GM10266 (cell line): ENCODE data around the gene RPL13A.

Experiments
- DNase-seq: peaks from one replicate; pipeline ENCODE4 v3.0.0; 2012; ENCODE audit errors: extremely low spot score
- CTCF ChIP-seq: IDR thresholded peaks from 2 replicates; pipeline ENCODE4 v1.5.1; 2012; ENCODE audit warnings: mild to moderate bottlenecking, low read depth; ENCODE audit not compliant: control insufficient read depth, insufficient read depth; ENCODE audit errors: missing control alignments

The RPL13A gene

GRCh38 chr19:49487277-49488045 is at the start of gene RPL13A:
Gene RPL13A, plus strand, starts transcription at chr19:49487608. Its CDS starts 22 bp downstream, at chr19:49487630.
- peak; percentile 96 for DNase-seq
- no peak for TF ChIP-seq CTCF

GRCh38 chr19:49438261-49438660 is 49.1 kb upstream of the RPL13A start:
- TF ChIP-seq CTCF, result no peak
- no peak for DNase-seq

- no peak for DNase-seq
- TF ChIP-seq CTCF, result no peak
Measured at GRCh38 chr19:49439836-49440235, 47.6 kb upstream of the RPL13A start.

- no peak for DNase-seq
- TF ChIP-seq CTCF, result no peak
Measured at GRCh38 chr19:49440439-49441209, 46.8 kb upstream of the RPL13A start.

GRCh38 chr19:49441210-49441959 is 46.0 kb upstream of the RPL13A start, which contains the start of gene SLC17A7:
Gene SLC17A7, minus strand, starts transcription at chr19:49441527. Its CDS starts 148 bp downstream, at chr19:49441379.
- peak; percentile 86 for DNase-seq
- no peak for TF ChIP-seq CTCF

GRCh38 chr19:49441960-49442350 is 45.5 kb upstream of the RPL13A start:
- no peak for TF ChIP-seq CTCF
- no peak for DNase-seq
